Spleen (tissue), 11 donors: ENCODE data around the gene ITGAE. TPM values are rescaled to one million over a fixed set of nuclear protein-coding genes. Genes with fewer than 3 reads are reported as not detected.
A peak's percentile ranks its signal among the peaks of the same experiment; 100 is the strongest.

Experiments used
- DNase-seq: peaks from one replicate; pipeline ENCODE4 v3.0.0-alpha.2; 2020
- H3K27ac ChIP-seq, 8 donors: fragments of 200-600 bp; sonication (generic) in 7 of 8; 1 replicate in 4 of 8; 2 replicates in 4 of 8; pipeline versions ENCODE4 v1.5.0 to v1.8.0; 2016 to 2021; ENCODE audit warnings: inconsistent platforms in 4 of 8, mild to moderate bottlenecking in 4 of 8, moderate library complexity in 1 of 8
- H3K27me3 ChIP-seq, 7 donors: fragments of 200-600 bp; sonication (generic) in 6 of 7; replicated peaks in 1 of 7; 1 replicate in 4 of 7; 2 replicates in 3 of 7; pipeline versions ENCODE4 v1.5.0 to v1.8.0; 2016 to 2021; ENCODE audit warnings: inconsistent platforms in 3 of 7, mild to moderate bottlenecking in 1 of 7
- H3K36me3 ChIP-seq, 6 donors: fragments of 200-600 bp; sonication (generic) in 5 of 6; 1 replicate in 4 of 6; 2 replicates in 2 of 6; pipeline versions ENCODE4 v1.5.0 to v1.8.0; 2016 to 2021; ENCODE audit warnings: inconsistent platforms in 2 of 6
- H3K4me1 ChIP-seq, 6 donors: fragments of 200-600 bp; sonication (generic) in 5 of 6; 1 replicate in 3 of 6; 2 replicates in 3 of 6; pipeline versions ENCODE4 v1.5.0 to v1.8.0; 2016 to 2021; ENCODE audit warnings: inconsistent platforms in 3 of 6
- H3K4me3 ChIP-seq, 8 donors: fragments of 200-600 bp; sonication (generic) in 7 of 8; 1 replicate in 4 of 8; 2 replicates in 4 of 8; pipeline versions ENCODE4 v1.5.0 to v1.8.0; 2016 to 2021; ENCODE audit warnings: inconsistent platforms in 4 of 8, mild to moderate bottlenecking in 4 of 8, moderate library complexity in 2 of 8
- H3K9me3 ChIP-seq, 8 donors: fragments of 200-600 bp; sonication (generic) in 7 of 8; 1 replicate in 4 of 8; 2 replicates in 4 of 8; pipeline versions ENCODE4 v1.5.0 to v1.8.0; 2016 to 2021; ENCODE audit warnings: inconsistent platforms in 4 of 8
- CTCF ChIP-seq, 11 experiments: fragments of 200-600 bp in 7 of 11; fragments of 450-650 bp in 4 of 11; sonication (generic) in 4 of 11; IDR thresholded peaks in 8 of 11; conservative IDR thresholded peaks in 3 of 11; 1 replicate in 7 of 11; 2 replicates in 4 of 11; pipeline versions ENCODE4 v1.4.0 to v1.8.0; 2016 to 2021; ENCODE audit warnings: antibody characterized with exemption in 11 of 11, inconsistent platforms in 4 of 11, mild to moderate bottlenecking in 1 of 11
- POLR2A ChIP-seq, 3 donors: fragments of 450-650 bp; IDR thresholded peaks; one replicate each; pipeline ENCODE4 v1.5.1; 2017; ENCODE audit warnings: antibody characterized with exemption in 3 of 3, mild to moderate bottlenecking in 1 of 3
- POLR2AphosphoS5 ChIP-seq, 3 donors: sonication (generic); formaldehyde crosslinking; IDR thresholded peaks; one replicate each; pipeline ENCODE4 v1.5.1; 2017; ENCODE audit warnings: antibody characterized with exemption in 3 of 3
- WGBS, 5 donors: extraction: QIAGEN DNeasy Blood & Tissue Kit in 3 of 5; methylation state at CpG; one replicate each; pipeline versions ENCODE4 v1.1.5 to v1.1.7; 2013 to 2018; 5-methylcytosine and 5-hydroxymethylcytosine counted together
- intact Hi-C: fragments of 100-400 bp; cut with DNase I; formaldehyde crosslinking; loops from one replicate; pipeline ENCODE4 v1.15.0; 2023; ENCODE audit warnings: low total_unique reads
- polyA plus RNA-seq, 3 donors: library from polyadenylated mRNA; stranded (reverse); fragments of 200-250 nt; gene quantifications; one replicate each; pipeline ENCODE4 v1.2.1, GENCODE V29; 2013
- total RNA-seq, 7 donors: library from RNA; depleted of rRNA in 3 of 7; stranded (reverse); fragments of >200 nt in 3 of 7; fragmentation: NEBNext Ultra II Directional in 4 of 7; extraction: Animal tissue kit (Norgen Biotek cat#: 25700) in 4 of 7; gene quantifications; one replicate each; pipeline versions ENCODE4 v1.1.0 to v1.2.1, GENCODE V29; 2016 to 2021
- donor health status: healthy with polysubstance abuse.
- donor health status: DM: no; HTN: no; CAD: no; lungs with moderate emphysema.
- donor health status: DM: no; HTN: no; CAD: no.
- donor health status: Bipolar disorder and iron deficiency.
- donor health status: healthy.
- donor health status: DM: no; HTN: no; CAD: no.
- donor health status: DM: yes; HTN: yes; CAD: no.

ITGAE gene
- total and polyA plus RNA-seq, 10 donors = 20.3 to 91.1 (median 28.2) TPM

DNA sequence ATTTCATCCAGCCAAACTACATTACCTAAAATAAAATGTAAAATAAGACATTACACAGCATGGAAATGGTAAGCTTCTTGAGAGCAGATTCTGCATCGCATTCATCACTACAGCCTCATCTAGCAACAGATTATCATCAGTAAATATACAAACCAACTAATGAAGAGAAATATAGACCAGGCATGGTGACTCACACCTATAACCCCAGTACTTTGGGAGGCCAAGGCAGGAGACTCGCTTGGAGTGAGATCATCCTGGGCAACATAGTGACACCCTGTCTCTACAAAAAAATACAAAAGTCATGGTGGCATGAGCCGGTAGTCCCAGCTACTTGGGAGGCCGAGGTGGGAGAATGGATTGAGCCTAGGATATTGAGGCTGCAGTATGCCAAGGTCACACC is 25.2 kb upstream of the ITGAE start:
- no peak for TF ChIP-seq POLR2A (IDR thresholded peaks at IDR 0.05)
- no peak for TF ChIP-seq POLR2AphosphoS5 (IDR thresholded peaks at IDR 0.05)
- no peak for TF ChIP-seq CTCF (IDR thresholded peaks at IDR 0.05 in 8 of 11, conservative IDR thresholded peaks at IDR 0.05 in 3 of 11)
- no peak for DNase-seq
- intact Hi-C loops = loop anchor here (5.0 kb wide), 1 partner anchor 89 kb away; no protein-coding TSS in a partner anchor
- no peak overlapping the region for H3K4me3 ChIP-seq
- 84 to 95% (median 91%) methylated on average over 4 of the region's 4 CpGs for WGBS, 5 donors
- H3K9me3 ChIP-seq = no peaks in the 10 kb centered on the region
- peaks cover 0 to 100% (median 71%) of the 10 kb centered on the region in 6 donors for H3K36me3 ChIP-seq
- no peaks in the 10 kb centered on the region for H3K27me3 ChIP-seq
- peaks cover 0 to 16% (median 2%) of the 10 kb centered on the region in 6 donors for H3K4me1 ChIP-seq
- H3K27ac ChIP-seq = no peak overlapping the region

DNA sequence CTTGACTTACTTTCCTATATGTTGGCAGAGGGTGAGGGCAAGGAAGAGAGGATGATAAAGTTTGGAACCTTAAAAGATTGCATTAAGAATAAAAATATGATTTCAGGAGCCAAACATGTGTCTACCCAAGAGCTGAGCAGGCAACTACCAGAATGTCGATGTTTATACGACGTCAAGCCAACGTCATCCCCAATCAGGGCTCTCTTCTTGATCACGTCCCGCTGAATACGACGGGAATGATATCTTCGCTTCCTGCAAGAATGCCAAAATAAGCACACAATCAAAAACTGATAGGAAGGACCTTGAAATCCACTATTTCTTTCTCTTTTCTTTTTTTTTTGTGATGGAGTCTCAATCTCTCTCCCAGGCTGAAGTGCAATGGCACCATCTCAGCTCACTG is 20.1 kb upstream of the ITGAE start:
- WGBS, 5 donors = 91 to 96% (median 94%) methylated on average over 9 of the region's 9 CpGs
- Histone ChIP-seq H3K4me1 (peaks cover 0 to 16% (median 11%) of the 10 kb centered on the region in 6 donors), H3K36me3 (peaks cover 8 to 100% (median 87%) of the 10 kb centered on the region in 6 donors), H3K27me3 (no peaks in the 10 kb centered on the region), H3K27ac (no peak overlapping the region), H3K9me3 (no peaks in the 10 kb centered on the region), H3K4me3 (no peak overlapping the region)
- DNase-seq = no peak
- TF ChIP-seq CTCF (IDR thresholded peaks at IDR 0.05 in 8 of 11, conservative IDR thresholded peaks at IDR 0.05 in 3 of 11) = no peak
- TF ChIP-seq POLR2A (IDR thresholded peaks at IDR 0.05) = no peak
- no peak for TF ChIP-seq POLR2AphosphoS5 (IDR thresholded peaks at IDR 0.05)
- intact Hi-C loops = no loop called here

DNA sequence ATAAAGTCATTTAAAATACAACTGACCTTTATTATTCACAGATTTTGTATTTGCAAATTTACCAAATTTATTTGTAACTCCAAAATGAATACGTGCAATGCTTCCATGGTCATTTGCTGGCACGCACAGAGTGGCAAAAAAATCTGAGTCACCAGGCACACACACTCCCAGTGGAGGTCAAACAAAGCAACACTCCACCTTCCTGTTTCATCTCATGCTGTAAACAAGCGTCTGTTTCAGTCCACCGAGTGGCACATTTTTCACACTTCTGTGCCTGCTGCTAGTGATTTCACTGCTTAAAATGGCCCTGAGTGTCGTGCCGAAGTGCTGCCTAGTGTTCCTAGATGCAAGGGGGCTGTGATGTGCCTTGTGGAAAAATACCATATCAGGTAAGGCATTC is 17.8 kb upstream of the ITGAE start:
- TF ChIP-seq POLR2AphosphoS5 (IDR thresholded peaks at IDR 0.05) = peak in 1 of 3 donors; percentile 35
- no peak for TF ChIP-seq POLR2A (IDR thresholded peaks at IDR 0.05)
- H3K27me3 ChIP-seq = no peaks in the 10 kb centered on the region
- H3K4me1 ChIP-seq = peaks cover 0 to 16% (median 11%) of the 10 kb centered on the region in 6 donors
- no peak for DNase-seq
- intact Hi-C loops = no loop called here
- no peak overlapping the region for H3K4me3 ChIP-seq
- no peaks in the 10 kb centered on the region for H3K9me3 ChIP-seq
- peak overlapping the region in 4 of 8 donors; percentile 35 to 74 (median 60) for H3K27ac ChIP-seq
- peaks cover 8 to 100% (median 87%) of the 10 kb centered on the region in 6 donors for H3K36me3 ChIP-seq
- 60 to 70% (median 68%) methylated on average over 6 of the region's 6 CpGs for WGBS, 5 donors

DNA sequence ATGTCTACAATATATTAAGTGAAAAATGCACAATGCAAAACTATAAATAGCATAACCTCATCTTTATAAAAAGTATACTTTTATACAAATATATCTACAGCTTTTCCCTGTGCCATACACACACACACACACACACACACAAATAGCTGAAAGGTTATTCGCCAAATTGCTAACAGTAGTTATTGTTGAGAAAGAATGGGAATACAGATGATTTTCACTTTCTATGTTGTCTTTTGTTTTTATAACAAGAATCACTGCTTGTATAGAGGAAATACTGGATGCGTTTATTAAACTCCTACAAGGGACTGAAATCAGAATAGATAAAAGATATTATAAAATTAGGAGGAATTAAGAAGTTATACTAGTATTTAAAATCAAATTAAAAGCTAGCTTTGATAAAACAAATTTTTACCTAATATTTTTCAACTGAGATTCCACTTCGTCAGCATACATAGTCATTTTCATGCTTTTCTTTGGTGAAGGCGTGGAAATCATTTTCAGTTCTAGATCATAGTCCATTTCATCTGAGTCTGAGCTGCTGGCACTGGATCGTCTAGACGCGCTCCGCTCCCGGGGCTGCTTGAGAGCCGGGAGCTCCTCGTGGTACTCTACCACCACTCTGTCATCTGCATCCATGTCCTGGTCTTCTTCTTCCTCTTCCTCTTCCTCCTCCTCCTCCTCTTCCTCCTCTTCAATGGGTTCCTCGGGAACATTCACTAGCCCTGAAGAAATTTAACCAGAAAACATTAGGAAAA is 17.0 kb upstream of the ITGAE start:
- intact Hi-C loops = no loop called here
- 88 to 92% (median 91%) methylated on average over 12 of the region's 12 CpGs for WGBS, 5 donors
- peak overlapping the region in 2 of 8 donors; percentile 30 to 74 for H3K27ac ChIP-seq
- H3K27me3 ChIP-seq = no peaks in the 10 kb centered on the region
- H3K4me1 ChIP-seq = peaks cover 0 to 16% (median 11%) of the 10 kb centered on the region in 6 donors
- no peak for TF ChIP-seq POLR2AphosphoS5 (IDR thresholded peaks at IDR 0.05)
- H3K4me3 ChIP-seq = no peak overlapping the region
- no peak for DNase-seq
- no peaks in the 10 kb centered on the region for H3K9me3 ChIP-seq
- peaks cover 8 to 100% (median 87%) of the 10 kb centered on the region in 6 donors for H3K36me3 ChIP-seq

DNA sequence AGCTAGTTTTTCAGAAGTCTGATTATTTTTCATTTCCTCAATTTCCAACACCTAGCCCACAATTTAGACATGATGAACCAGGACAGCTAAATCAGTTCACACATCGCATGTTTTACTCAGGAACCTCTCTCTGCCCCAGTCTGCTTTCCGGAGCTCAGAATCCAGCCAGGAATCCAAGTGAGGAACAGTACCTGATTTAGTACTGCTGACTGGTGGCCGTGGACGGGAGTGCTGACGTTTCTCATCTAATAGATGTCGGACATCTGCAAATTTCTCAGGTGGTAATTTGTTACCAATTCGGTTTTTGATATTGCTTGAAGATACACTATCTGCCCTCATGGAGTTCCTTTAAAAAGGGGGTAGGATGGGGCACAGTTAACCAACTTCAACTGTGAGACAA is 14.9 kb upstream of the ITGAE start:
- DNase-seq = no peak
- Histone ChIP-seq H3K4me1 (peaks cover 0 to 18% (median 11%) of the 10 kb centered on the region in 6 donors), H3K27me3 (no peaks in the 10 kb centered on the region), H3K27ac (no peak overlapping the region), H3K36me3 (peaks cover 7 to 100% (median 89%) of the 10 kb centered on the region in 6 donors), H3K4me3 (no peak overlapping the region), H3K9me3 (no peaks in the 10 kb centered on the region)
- TF ChIP-seq POLR2A (IDR thresholded peaks at IDR 0.05) = no peak
- TF ChIP-seq CTCF (IDR thresholded peaks at IDR 0.05 in 8 of 11, conservative IDR thresholded peaks at IDR 0.05 in 3 of 11) = no peak
- TF ChIP-seq POLR2AphosphoS5 (IDR thresholded peaks at IDR 0.05) = no peak
- whole genome bisulfite sequencing, 5 donors = 93 to 99% (median 93%) methylated on average over 7 of the region's 7 CpGs
- intact Hi-C loops = no loop called here
